IMR-90 (cell line): ENCODE measurements around the gene EFNA5. TPM values are rescaled to one million over a fixed set of nuclear protein-coding genes. Genes with fewer than 3 reads are reported as not detected.

Experiments
- ATAC-seq: fragments of 200-7000 bp; cut with Tn5 transposase; 2 replicates; pipeline ENCODE4 v1.9.1; 2020; ENCODE audit warnings: low read depth, mild to moderate bottlenecking, moderate library complexity
- BruUV-seq: library from RNA; stranded (reverse); fragments of 400-500 nt; replicated peaks from 2 replicates; lab custom pipeline; 2021; lab: Mats Ljungman, UMichigan
- CTCF ChIA-PET: fragments of 300-600 bp; formaldehyde crosslinking; extraction: SDS; loops from one replicate; lab custom pipeline; 2021; ENCODE audit warnings: antibody characterized with exemption; lab: Yijun Ruan, JAX
- POLR2A ChIA-PET: fragments of 300-600 bp; sonication (Branson Sonifier 250); formaldehyde crosslinking; loops from one replicate; lab custom pipeline; 2022; ENCODE audit warnings: antibody characterized with exemption; ENCODE audit not compliant: unreplicated experiment; lab: Charles Lee
- DNase-seq: peaks from one replicate; pipeline ENCODE4 v3.0.0; 2013
- H2AFZ ChIP-seq: replicated peaks from 2 replicates; pipeline ENCODE3; 2013; ENCODE audit warnings: low read length, mild to moderate bottlenecking; ENCODE audit not compliant: poor library complexity
- H2AK5ac ChIP-seq: 2 replicates; pipeline ENCODE4 v1.6.1; 2013; ENCODE audit warnings: low read depth, low read length, inconsistent platforms
- H2AK9ac ChIP-seq: replicated peaks from 2 replicates; pipeline ENCODE3; 2013; ENCODE audit warnings: mild to moderate bottlenecking, low read depth, low read length, moderate library complexity; ENCODE audit not compliant: poor library complexity
- H2BK120ac ChIP-seq: 2 replicates; pipeline ENCODE4 v1.6.1; 2013; ENCODE audit warnings: low read depth, low read length, inconsistent platforms
- H2BK15ac ChIP-seq: 3 replicates; pipeline ENCODE4 v1.6.1; 2013; ENCODE audit warnings: low read depth, low read length, inconsistent platforms
- H2BK20ac ChIP-seq: 2 replicates; pipeline ENCODE4 v1.6.1; 2013; ENCODE audit warnings: low read depth, mild to moderate bottlenecking, inconsistent platforms, low read length, moderate library complexity
- H2BK5ac ChIP-seq: 2 replicates; pipeline ENCODE4 v1.6.1; 2013; ENCODE audit warnings: mild to moderate bottlenecking, low read depth, low read length, inconsistent platforms; ENCODE audit not compliant: poor library complexity, severe bottlenecking
- H3K14ac ChIP-seq: replicated peaks from 2 replicates; pipeline ENCODE4 v1.6.1; 2013; ENCODE audit warnings: low read depth, low read length, inconsistent platforms
- H3K18ac ChIP-seq: 2 replicates; pipeline ENCODE4 v1.6.1; 2013; ENCODE audit warnings: low read depth, low read length, control low read depth
- H3K23ac ChIP-seq: 2 replicates; pipeline ENCODE4 v1.6.1; 2013; ENCODE audit warnings: low read depth, low read length, inconsistent platforms
- H3K27ac ChIP-seq: 2 replicates; pipeline ENCODE4 v1.5.1; 2013; ENCODE audit warnings: mild to moderate bottlenecking, control low read depth, low read length; ENCODE audit not compliant: insufficient read depth
- H3K27me3 ChIP-seq: 2 replicates; pipeline ENCODE4 v1.6.1; 2013; ENCODE audit warnings: low read length; ENCODE audit not compliant: control insufficient read depth, insufficient read depth
- H3K36me3 ChIP-seq: 2 replicates; pipeline ENCODE4 v1.6.1; 2013; ENCODE audit warnings: low read length, mixed read lengths; ENCODE audit not compliant: control insufficient read depth, insufficient read depth
- H3K4ac ChIP-seq: 2 replicates; pipeline ENCODE4 v1.6.1; 2013; ENCODE audit warnings: low read depth, low read length, inconsistent platforms
- H3K4me1 ChIP-seq: 2 replicates; pipeline ENCODE4 v1.6.1; 2013; ENCODE audit warnings: low read length, mixed read lengths; ENCODE audit not compliant: control insufficient read depth, insufficient read depth
- H3K4me2 ChIP-seq: 2 replicates; pipeline ENCODE4 v1.6.1; 2013; ENCODE audit warnings: low read depth, mild to moderate bottlenecking, control low read depth, low read length, moderate library complexity
- H3K4me3 ChIP-seq: 2 replicates; pipeline ENCODE4 v1.5.1; 2013; ENCODE audit warnings: low read depth, mild to moderate bottlenecking, control low read depth, low read length, moderate library complexity; ENCODE audit not compliant: insufficient read depth
- H3K56ac ChIP-seq: 2 replicates; pipeline ENCODE4 v1.6.1; 2013; ENCODE audit warnings: low read length, inconsistent platforms; ENCODE audit not compliant: insufficient read depth; ENCODE audit errors: extremely low read depth
- H3K79me1 ChIP-seq, 2 experiments: 2 replicates each; pipeline ENCODE4 v1.6.1; 2013; ENCODE audit warnings: low read length in 2 of 2, inconsistent platforms in 1 of 2, low read depth in 1 of 2
- H3K9ac ChIP-seq: 2 replicates; pipeline ENCODE4 v1.6.1; 2013; ENCODE audit warnings: low read depth, low read length, control low read depth
- H3K9me1 ChIP-seq: 2 replicates; pipeline ENCODE4 v1.6.1; 2013; ENCODE audit warnings: low read length, inconsistent platforms; ENCODE audit not compliant: insufficient read depth
- H3K9me3 ChIP-seq: 2 replicates; pipeline ENCODE4 v1.6.1; 2013; ENCODE audit warnings: low read length; ENCODE audit not compliant: control insufficient read depth, insufficient read depth
- H4K20me1 ChIP-seq: 2 replicates; pipeline ENCODE4 v1.6.1; 2013; ENCODE audit warnings: low read length, inconsistent platforms; ENCODE audit not compliant: insufficient read depth
- H4K5ac ChIP-seq: 2 replicates; pipeline ENCODE4 v1.6.1; 2013; ENCODE audit warnings: mild to moderate bottlenecking, low read depth, low read length, control low read depth
- H4K8ac ChIP-seq, 2 experiments: 2 replicates each; pipeline ENCODE4 v1.6.1; 2013; ENCODE audit warnings: low read depth in 2 of 2, low read length in 2 of 2, control low read depth in 1 of 2, inconsistent platforms in 1 of 2
- H4K91ac ChIP-seq: 2 replicates; pipeline ENCODE4 v1.6.1; 2013; ENCODE audit warnings: low read depth, low read length, inconsistent platforms; ENCODE audit not compliant: insufficient read depth
- MAFK ChIP-seq: IDR thresholded peaks from 2 replicates; pipeline ENCODE4 v1.6.1; 2012; ENCODE audit warnings: low read depth, low read length, improper control_type of control experiment
- MAZ ChIP-seq: IDR thresholded peaks from 2 replicates; pipeline ENCODE4 v1.6.1; 2012; ENCODE audit warnings: low read depth, mild to moderate bottlenecking, low read length, improper control_type of control experiment, moderate library complexity, borderline replicate concordance
- RAD21 ChIP-seq: IDR thresholded peaks from 2 replicates; pipeline ENCODE4 v1.6.1; 2012; ENCODE audit warnings: low read length, improper control_type of control experiment
- RCOR1 ChIP-seq: IDR thresholded peaks from 2 replicates; pipeline ENCODE4 v1.6.1; 2012; ENCODE audit warnings: mild to moderate bottlenecking, low read length, improper control_type of control experiment; ENCODE audit not compliant: insufficient replicate concordance
- WGBS, 2 experiments: methylation state at CpG; one replicate each; pipeline versions ENCODE4 v1.1.5 to v1.1.7; 2013; ENCODE audit warnings: missing lambda C conversion rate in 2 of 2; ENCODE audit not compliant: insufficient read length in 1 of 2; ENCODE audit errors: extremely low coverage in 2 of 2; 5-methylcytosine and 5-hydroxymethylcytosine counted together
- dilution Hi-C: fragments of 300-500 bp; cut with HindIII; formaldehyde crosslinking; loops from one replicate; pipeline ENCODE4 v1.14.3; 2018; ENCODE audit warnings: low sequenced_read_pairs; ENCODE audit not compliant: unreplicated experiment
- in situ Hi-C: fragments of 300-500 bp; cut with MboI; formaldehyde crosslinking; loops from 3 replicates; pipeline ENCODE4 v1.14.3; 2019; ENCODE audit warnings: low sequenced_read_pairs, inconsistent platforms, mixed read lengths
- intact Hi-C: fragments of 100-400 bp; cut with micrococcal nuclease; formaldehyde crosslinking; loops from 2 replicates; pipeline ENCODE4 v1.10.0; 2022
- polyA plus RNA-seq, 3 experiments: library from polyadenylated mRNA; depleted of rRNA; stranded (reverse); fragments of >200 nt; gene quantifications; 2 replicates each; pipeline ENCODE4 v1.2.3, GENCODE V29; 2012; ENCODE audit warnings: low replicate concordance in 1 of 3
- total RNA-seq: library from RNA; depleted of rRNA; stranded (reverse); fragments of >200 nt; gene quantifications from 2 replicates; pipeline ENCODE4 v1.2.3, GENCODE V29; 2012
- TF ChIP-seq, protein P1 (sequence below): fragments of 150-350 bp; IDR thresholded peaks from 2 replicates; pipeline ENCODE4 v1.6.1; 2016; ENCODE audit warnings: low read depth, mild to moderate bottlenecking, low read length, moderate library complexity, borderline replicate concordance
- TF ChIP-seq, protein P2 (sequence below): fragments of 150-350 bp; IDR thresholded peaks from 2 replicates; pipeline ENCODE4 v1.6.1; 2017; ENCODE audit warnings: mild to moderate bottlenecking, antibody characterized with exemption, low read length, low read depth
- TF ChIP-seq, protein P3 (sequence below): conservative IDR thresholded peaks from 2 replicates; pipeline ENCODE4 v1.5.1; 2012; ENCODE audit warnings: mild to moderate bottlenecking, low read depth, low read length, improper control_type of control experiment

The EFNA5 gene
- total and polyA plus RNA-seq, 2 of the 4 experiments (the other 2 are of a cell fraction) = 1.5 to 1.6 TPM

DNA sequence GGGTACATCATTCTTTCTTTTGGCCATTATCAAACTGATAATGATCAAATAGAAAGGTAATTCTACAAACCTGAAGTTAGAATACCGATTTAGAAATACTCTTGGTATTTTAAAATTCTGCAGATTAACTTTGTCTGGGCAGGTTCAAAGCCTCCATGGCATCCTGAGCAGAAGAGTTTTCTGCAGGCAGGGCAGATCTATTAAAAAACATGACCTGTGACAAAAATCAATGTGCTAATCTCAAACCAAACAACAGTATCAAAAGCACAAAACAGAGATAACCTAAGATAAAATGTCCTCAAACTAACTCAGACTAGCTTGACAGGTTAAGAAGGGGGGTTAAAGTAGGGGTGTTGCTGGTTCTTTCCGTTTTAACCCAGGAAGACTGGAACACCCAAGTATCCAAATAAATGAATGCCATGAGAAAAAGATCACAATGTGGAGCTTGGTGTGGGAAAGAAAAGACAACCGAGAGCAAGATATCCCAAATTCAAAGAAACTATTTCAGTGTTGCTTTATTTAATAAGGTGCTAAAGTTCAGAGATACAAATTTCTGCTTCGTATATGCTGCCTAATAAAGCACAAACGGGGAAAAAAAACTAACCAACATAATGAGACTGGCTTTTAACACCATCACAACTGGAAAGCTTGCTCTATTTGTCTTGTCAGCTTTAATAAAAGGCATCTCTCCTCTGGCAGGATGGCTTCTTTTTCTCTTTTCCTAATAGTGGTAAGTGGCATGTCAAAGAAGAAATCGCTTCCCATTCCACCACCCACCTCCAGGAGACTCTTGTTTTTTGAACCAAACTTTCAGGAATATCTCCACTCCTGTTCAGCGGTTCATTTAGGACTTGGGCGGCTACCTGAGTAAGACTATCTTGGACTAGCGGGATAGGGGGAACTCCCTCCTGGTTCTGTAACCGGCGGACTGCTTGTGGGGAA, 2.3 kb downstream of the EFNA5 start:
- Histone ChIP-seq H2BK5ac (no peak overlapping the region), H2AK5ac (no peak overlapping the region), H2AK9ac (no peak overlapping the region), H3K9ac (no peak overlapping the region), H4K20me1 (no peaks in the 10 kb centered on the region), H3K14ac (no peak overlapping the region), H3K4me2 (peak overlapping the region; percentile 84; the same call in 1 of the 2 replicates), H4K91ac (no peak overlapping the region), H2AFZ (peak overlapping the region; percentile 95), H3K23ac (peak overlapping the region; percentile 53; the same call in 1 of the 2 replicates), H3K4ac (no peak overlapping the region), H3K56ac (no peak overlapping the region), H3K18ac (no peak overlapping the region), H3K4me3 (peak overlapping the region; percentile 52; the same call in 1 of the 2 replicates), H4K5ac (no peak overlapping the region), H3K9me3 (no peaks in the 10 kb centered on the region), H3K27ac (no peak overlapping the region), H3K9me1 (no peaks in the 10 kb centered on the region), H2BK20ac (no peak overlapping the region), H3K36me3 (no peaks in the 10 kb centered on the region), H3K4me1 (no peaks in the 10 kb centered on the region), H3K79me1 (no peaks in the 10 kb centered on the region), H3K27me3 (peaks cover 8% of the 10 kb centered on the region; the same call in 1 of the 2 replicates), H2BK120ac (no peak overlapping the region), H2BK15ac (no peak overlapping the region), H4K8ac (no peak overlapping the region)
- ChIA-PET POLR2A (no interaction called here), CTCF (interaction anchor here (1.7 kb wide), 1 partner anchor 96 kb away, joined by 5 read pairs; no protein-coding TSS in a partner anchor)
- DNase-seq (no peak), ATAC-seq (no peak)
- intact Hi-C loops (no loop called here), dilution Hi-C loops (no loop called here), in situ Hi-C loops (no loop called here)
- BruUV-seq = no TSS peak
- TF ChIP-seq, protein P1, sequence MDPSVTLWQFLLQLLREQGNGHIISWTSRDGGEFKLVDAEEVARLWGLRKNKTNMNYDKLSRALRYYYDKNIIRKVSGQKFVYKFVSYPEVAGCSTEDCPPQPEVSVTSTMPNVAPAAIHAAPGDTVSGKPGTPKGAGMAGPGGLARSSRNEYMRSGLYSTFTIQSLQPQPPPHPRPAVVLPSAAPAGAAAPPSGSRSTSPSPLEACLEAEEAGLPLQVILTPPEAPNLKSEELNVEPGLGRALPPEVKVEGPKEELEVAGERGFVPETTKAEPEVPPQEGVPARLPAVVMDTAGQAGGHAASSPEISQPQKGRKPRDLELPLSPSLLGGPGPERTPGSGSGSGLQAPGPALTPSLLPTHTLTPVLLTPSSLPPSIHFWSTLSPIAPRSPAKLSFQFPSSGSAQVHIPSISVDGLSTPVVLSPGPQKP = no peak
- TF ChIP-seq, protein P2, sequence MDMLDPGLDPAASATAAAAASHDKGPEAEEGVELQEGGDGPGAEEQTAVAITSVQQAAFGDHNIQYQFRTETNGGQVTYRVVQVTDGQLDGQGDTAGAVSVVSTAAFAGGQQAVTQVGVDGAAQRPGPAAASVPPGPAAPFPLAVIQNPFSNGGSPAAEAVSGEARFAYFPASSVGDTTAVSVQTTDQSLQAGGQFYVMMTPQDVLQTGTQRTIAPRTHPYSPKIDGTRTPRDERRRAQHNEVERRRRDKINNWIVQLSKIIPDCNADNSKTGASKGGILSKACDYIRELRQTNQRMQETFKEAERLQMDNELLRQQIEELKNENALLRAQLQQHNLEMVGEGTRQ = no peak
- TF ChIP-seq, protein P3, sequence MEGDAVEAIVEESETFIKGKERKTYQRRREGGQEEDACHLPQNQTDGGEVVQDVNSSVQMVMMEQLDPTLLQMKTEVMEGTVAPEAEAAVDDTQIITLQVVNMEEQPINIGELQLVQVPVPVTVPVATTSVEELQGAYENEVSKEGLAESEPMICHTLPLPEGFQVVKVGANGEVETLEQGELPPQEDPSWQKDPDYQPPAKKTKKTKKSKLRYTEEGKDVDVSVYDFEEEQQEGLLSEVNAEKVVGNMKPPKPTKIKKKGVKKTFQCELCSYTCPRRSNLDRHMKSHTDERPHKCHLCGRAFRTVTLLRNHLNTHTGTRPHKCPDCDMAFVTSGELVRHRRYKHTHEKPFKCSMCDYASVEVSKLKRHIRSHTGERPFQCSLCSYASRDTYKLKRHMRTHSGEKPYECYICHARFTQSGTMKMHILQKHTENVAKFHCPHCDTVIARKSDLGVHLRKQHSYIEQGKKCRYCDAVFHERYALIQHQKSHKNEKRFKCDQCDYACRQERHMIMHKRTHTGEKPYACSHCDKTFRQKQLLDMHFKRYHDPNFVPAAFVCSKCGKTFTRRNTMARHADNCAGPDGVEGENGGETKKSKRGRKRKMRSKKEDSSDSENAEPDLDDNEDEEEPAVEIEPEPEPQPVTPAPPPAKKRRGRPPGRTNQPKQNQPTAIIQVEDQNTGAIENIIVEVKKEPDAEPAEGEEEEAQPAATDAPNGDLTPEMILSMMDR = no peak
- TF ChIP-seq RCOR1 = no peak
- TF ChIP-seq RAD21 = no peak
- no peak for TF ChIP-seq MAZ
- TF ChIP-seq MAFK = 0 out of 2 replicates have a peak, but pooled peaks have one; percentile 13
- WGBS, 2 experiments = no CpG with 5 or more reads among the region's 11 CpGs
